Right atrium auricular region (tissue), 2 donors: ENCODE data around the gene CASKIN2. TPM values are rescaled to one million over a fixed set of nuclear protein-coding genes. Genes with fewer than 3 reads are reported as not detected.

ENCODE experiments used
- DNase-seq: peaks from one replicate; pipeline ENCODE4 v3.0.0-alpha.2; 2019; ENCODE audit warnings: low spot score
- H3K27ac ChIP-seq, 2 donors: fragments of 200-600 bp; sonication (generic); 1 replicate in 1 of 2; 2 replicates in 1 of 2; pipeline ENCODE4 v1.5.1; 2016 to 2019
- H3K27me3 ChIP-seq, 2 donors: fragments of 200-600 bp; sonication (generic); one replicate each; pipeline versions ENCODE4 v1.5.1 to v1.6.0; 2017 to 2019
- H3K36me3 ChIP-seq: fragments of 200-600 bp; sonication (generic); one replicate; pipeline ENCODE4 v1.5.1; 2016
- H3K4me1 ChIP-seq, 2 donors: fragments of 200-600 bp; sonication (generic); one replicate each; pipeline versions ENCODE4 v1.5.1 to v1.6.0; 2017 to 2019
- H3K4me3 ChIP-seq, 2 donors: fragments of 200-600 bp; sonication (generic); 1 replicate in 1 of 2; 2 replicates in 1 of 2; pipeline ENCODE4 v1.5.1; 2017 to 2019; ENCODE audit warnings: mild to moderate bottlenecking in 1 of 2, moderate library complexity in 1 of 2
- H3K9me3 ChIP-seq, 2 donors: fragments of 200-600 bp; sonication (generic); one replicate each; pipeline ENCODE4 v1.5.1; 2019
- CTCF ChIP-seq, 2 donors: fragments of 200-600 bp; sonication (generic); IDR thresholded peaks; one replicate each; pipeline ENCODE4 v1.5.1; 2019; ENCODE audit warnings: antibody characterized with exemption in 2 of 2
- total RNA-seq, 2 donors: library from RNA; depleted of rRNA; stranded (reverse); fragments of >200 nt; gene quantifications; one replicate each; pipeline ENCODE4 v1.1.0, GENCODE V29; 2016

CASKIN2 gene
- total RNA-seq, 2 donors from 2014 or later: 18.3 to 28.7 TPM

GRCh38 chr17:75502721-75503329 is 12.5 kb downstream of the CASKIN2 start:
- Histone ChIP-seq H3K27ac (no peak overlapping the region), H3K27me3 (no peaks in the 10 kb centered on the region), H3K36me3 (peaks cover 90% of the 10 kb centered on the region), H3K4me1 (peaks cover 0 to 44% of the 10 kb centered on the region in 2 donors), H3K9me3 (no peaks in the 10 kb centered on the region), H3K4me3 (no peak overlapping the region)
- no peak for DNase-seq
- TF ChIP-seq CTCF (IDR thresholded peaks at IDR 0.05): no peak

GRCh38 chr17:75502072-75502720 is 13.1 kb downstream of the CASKIN2 start:
- Histone ChIP-seq H3K36me3 (peaks cover 85% of the 10 kb centered on the region), H3K27ac (no peak overlapping the region), H3K9me3 (no peaks in the 10 kb centered on the region), H3K4me1 (peaks cover 0 to 44% of the 10 kb centered on the region in 2 donors), H3K4me3 (no peak overlapping the region), H3K27me3 (no peaks in the 10 kb centered on the region)
- no peak for TF ChIP-seq CTCF (IDR thresholded peaks at IDR 0.05)
- no peak for DNase-seq

GRCh38 chr17:75501378-75502071 is 13.8 kb downstream of the CASKIN2 start:
- no peaks in the 10 kb centered on the region for H3K9me3 ChIP-seq
- H3K27me3 ChIP-seq: no peaks in the 10 kb centered on the region
- H3K4me3 ChIP-seq: no peak overlapping the region
- H3K27ac ChIP-seq: peak overlapping the region; percentile 5 to 25
- DNase-seq: no peak
- H3K36me3 ChIP-seq: peaks cover 85% of the 10 kb centered on the region
- TF ChIP-seq CTCF (IDR thresholded peaks at IDR 0.05): no peak
- H3K4me1 ChIP-seq: peaks cover 0 to 44% of the 10 kb centered on the region in 2 donors

- Histone ChIP-seq H3K9me3 (no peaks in the 10 kb centered on the region), H3K4me1 (peaks cover 0 to 44% of the 10 kb centered on the region in 2 donors), H3K36me3 (peaks cover 85% of the 10 kb centered on the region), H3K27me3 (no peaks in the 10 kb centered on the region), H3K27ac (no peak overlapping the region), H3K4me3 (no peak overlapping the region)
- no peak for DNase-seq
- no peak for TF ChIP-seq CTCF (IDR thresholded peaks at IDR 0.05)
These were observed 14.7 kb downstream of the CASKIN2 start for GRCh38 chr17:75500419-75501216.

GRCh38 chr17:75499313-75500022 is 15.9 kb downstream of the CASKIN2 start:
- Histone ChIP-seq H3K4me3 (no peak overlapping the region), H3K4me1 (peaks cover 0 to 44% of the 10 kb centered on the region in 2 donors), H3K36me3 (peaks cover 85% of the 10 kb centered on the region), H3K27ac (peak overlapping the region; percentile 7 to 26), H3K9me3 (no peaks in the 10 kb centered on the region), H3K27me3 (no peaks in the 10 kb centered on the region)
- no peak for DNase-seq
- no peak for TF ChIP-seq CTCF (IDR thresholded peaks at IDR 0.05)
